GM20000 (cell line): ENCODE results near the gene MPIG6B.

ENCODE experiments used
- DNase-seq: peaks from one replicate; pipeline ENCODE4 v3.0.0; 2012; ENCODE audit warnings: low spot score
- CTCF ChIP-seq: IDR thresholded peaks from 2 replicates; pipeline ENCODE4 v1.5.1; 2012; ENCODE audit warnings: mild to moderate bottlenecking, control low read depth; ENCODE audit errors: extremely low read depth, missing control alignments

MPIG6B gene

GRCh38 chr6:31710523-31711219, 12.5 kb upstream of the MPIG6B start:
- no peak for TF ChIP-seq CTCF
- DNase-seq = no peak

DNA sequence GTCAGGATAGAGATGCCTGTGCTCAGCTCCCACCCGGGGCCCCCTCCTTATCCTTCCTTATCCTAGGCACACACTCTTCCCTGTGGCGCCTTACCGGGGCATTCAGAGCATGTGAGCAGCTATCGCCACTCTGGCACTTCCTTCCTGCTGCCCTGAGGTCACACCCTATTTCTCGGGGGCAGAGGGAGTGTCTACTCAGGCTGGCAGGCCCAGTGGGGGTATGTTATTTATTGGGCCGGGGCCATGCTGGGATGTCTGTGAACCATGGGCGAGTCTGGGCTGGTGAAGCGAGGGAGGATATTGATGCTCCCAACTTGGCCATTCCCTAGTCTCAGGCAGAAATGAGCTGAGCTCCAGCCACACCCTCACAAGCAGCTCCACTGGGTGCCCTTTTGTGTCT, 11.9 kb upstream of the MPIG6B start:
- no peak for DNase-seq
- TF ChIP-seq CTCF = no peak

DNA sequence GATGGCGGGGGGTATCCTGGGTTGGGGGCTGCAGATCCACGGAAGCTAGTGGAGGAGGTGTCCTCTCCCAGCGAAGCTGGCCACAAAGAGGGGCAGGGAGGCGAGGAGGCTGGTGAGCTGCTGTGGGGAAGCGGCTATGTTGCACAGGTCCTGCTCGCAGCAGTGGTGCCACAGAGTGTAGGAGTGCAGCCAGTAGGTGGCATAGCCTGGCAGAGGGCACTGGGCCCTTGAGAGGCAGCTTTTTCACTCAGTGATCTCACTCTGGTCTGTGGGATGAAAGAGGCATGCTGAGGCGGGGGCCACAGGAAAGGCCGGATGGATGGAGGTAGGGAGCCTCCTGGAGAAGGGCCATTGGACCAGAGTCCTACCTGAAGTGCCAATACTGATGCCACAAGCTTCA, 10.9 kb upstream of the MPIG6B start:
- no peak for TF ChIP-seq CTCF
- no peak for DNase-seq

DNA sequence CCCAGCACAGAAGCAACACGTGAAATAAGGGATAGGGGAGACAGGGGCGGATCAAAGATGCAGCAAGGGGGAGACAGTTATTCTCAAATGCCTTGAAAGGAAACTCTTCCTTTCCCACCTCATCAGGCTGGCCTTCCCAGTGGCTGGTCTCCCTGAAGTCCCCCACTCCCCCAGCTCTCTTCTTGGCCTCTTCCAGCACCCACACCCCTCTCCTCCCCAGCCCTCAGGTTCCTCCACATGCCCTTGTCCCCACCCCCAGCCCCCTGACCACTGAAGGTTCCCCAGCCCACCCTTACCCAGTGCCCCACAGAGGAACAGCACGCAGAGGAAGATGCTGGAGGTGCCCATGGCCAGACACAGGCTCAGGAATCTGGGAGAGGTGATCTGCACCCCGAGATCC, 9.7 kb upstream of the MPIG6B start:
- DNase-seq = no peak
- no peak for TF ChIP-seq CTCF

DNA sequence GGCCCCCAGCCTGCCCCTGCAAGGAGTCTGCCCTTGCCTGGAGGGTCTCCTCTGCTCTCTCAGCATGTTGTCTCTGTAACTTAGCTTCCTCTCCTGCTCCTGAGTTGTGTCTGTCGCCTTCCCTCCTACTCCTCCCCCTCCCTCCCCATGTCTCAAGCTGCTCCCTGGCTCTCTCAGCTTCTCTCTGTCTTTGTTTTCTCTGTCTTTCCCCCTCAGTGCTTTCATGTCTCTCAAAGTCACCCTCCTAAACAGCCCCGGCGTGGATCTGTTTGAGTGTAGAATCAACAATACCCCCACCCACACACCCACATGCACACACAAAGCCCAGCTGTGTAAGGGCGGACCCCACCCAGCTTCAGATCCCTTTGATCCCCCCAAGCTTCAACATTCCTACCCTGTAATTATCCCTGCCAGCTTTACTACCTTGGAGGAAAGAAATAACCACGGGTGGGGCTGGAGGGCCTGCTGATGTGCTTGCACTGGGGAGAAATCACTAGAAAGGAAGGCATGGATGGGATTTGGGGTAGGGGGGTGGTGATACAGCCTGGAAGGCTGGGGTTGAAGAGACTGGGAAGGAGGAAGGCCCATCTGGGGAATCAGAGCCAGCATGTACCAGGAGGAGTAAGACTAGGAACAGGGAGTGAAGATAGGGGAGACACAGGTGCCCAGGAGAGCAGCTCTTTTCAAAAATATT, 9.0 kb upstream of the MPIG6B start:
- no peak for TF ChIP-seq CTCF
- no peak for DNase-seq

DNA sequence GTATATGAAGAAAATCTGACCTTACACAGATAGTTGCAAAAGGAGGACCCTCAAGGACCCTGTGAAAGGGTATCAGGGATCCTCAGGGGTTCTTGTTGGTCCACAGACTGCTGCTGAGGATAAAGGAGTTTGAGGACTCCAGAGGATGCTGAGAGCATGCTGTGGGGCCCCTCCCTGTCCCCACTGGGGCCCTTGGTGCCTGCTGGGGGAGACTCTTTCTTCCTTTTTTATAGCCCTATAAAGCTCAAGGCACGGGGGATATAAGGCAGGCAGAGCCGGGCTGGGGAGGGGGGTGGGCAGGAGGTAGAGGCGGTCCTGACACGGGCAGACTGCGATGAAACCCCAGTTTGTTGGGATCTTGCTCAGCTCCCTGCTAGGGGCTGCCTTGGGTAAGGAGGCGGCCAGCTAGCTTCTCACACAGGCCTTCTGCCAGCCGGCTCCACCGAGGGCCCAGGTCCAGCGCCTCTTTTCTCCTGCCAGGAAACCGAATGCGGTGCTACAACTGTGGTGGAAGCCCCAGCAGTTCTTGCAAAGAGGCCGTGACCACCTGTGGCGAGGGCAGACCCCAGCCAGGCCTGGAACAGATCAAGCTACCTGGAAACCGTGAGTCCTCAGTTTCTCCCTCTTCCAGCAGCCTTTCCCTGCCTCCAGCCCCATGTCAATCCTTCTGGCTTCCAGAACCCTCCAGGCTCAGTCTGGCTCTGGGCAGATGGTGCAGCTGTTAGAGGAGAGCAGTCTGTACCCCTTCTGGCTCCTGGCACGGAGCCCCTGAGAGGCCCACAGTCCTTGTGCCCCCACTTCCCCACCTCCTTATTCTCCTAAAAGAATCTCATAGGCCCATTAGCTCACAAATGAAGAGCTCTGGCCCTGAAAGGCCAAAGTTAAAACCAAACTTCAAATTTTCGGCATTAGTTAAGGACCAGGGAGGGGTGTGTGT, 7.9 kb upstream of the MPIG6B start, which contains the start of gene LY6G6D:
Gene LY6G6D, plus strand, starts transcription at position 327 of the 937 bp plus-strand sequence. Its CDS starts 8 bp downstream, at position 335.
- DNase-seq = no peak
- no peak for TF ChIP-seq CTCF
